Measurements from ENCODE around the gene TNFRSF1B.

The TNFRSF1B gene

DNA sequence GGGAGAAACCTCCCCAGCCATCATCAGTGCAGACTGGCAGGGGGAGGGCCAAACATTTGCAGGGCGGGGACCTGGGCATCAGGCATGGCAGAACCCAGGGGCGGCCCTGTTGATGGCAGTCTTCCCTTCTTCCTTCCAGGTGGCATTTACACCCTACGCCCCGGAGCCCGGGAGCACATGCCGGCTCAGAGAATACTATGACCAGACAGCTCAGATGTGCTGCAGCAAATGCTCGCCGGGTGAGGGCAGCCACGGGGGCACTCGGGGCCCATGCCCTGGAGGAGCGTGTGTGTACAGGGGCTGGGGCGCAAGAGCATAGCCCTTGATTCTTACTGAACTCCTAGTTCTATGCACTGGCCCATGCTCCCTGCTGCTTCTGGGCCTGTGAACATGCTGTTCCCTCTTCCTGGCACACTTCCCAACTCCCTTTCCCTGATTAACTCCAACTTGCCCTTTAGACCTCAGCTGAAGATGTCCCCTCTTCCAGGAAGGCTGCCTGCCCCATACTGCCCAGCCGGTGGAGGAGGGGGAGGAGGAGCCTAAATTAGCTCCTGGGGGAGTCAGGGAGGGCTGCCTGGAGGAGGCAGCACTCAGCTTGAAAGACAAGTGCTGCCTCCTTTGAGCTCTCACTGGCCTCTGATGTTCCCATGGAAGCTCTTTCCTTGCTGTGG is 22.0 kb downstream of the TNFRSF1B start:
- DNase-seq (ENCODE audit: extremely low read depth, low read depth), result no peak
- TF ChIP-seq CTCF (IDR thresholded peaks at IDR 0.05; ENCODE audit: low read depth, low read length), result no peak

- no peak for TF ChIP-seq CTCF (IDR thresholded peaks at IDR 0.05; ENCODE audit: low read depth, low read length)
- DNase-seq (ENCODE audit: extremely low read depth, low read depth), result no peak
These were observed 22.5 kb downstream of the TNFRSF1B start for GRCh38 chr1:12189328-12189682.

GRCh38 chr1:12191242-12192032 is 24.6 kb downstream of the TNFRSF1B start:
- no peak for TF ChIP-seq CTCF (IDR thresholded peaks at IDR 0.05; ENCODE audit: low read depth, low read length)

DNA sequence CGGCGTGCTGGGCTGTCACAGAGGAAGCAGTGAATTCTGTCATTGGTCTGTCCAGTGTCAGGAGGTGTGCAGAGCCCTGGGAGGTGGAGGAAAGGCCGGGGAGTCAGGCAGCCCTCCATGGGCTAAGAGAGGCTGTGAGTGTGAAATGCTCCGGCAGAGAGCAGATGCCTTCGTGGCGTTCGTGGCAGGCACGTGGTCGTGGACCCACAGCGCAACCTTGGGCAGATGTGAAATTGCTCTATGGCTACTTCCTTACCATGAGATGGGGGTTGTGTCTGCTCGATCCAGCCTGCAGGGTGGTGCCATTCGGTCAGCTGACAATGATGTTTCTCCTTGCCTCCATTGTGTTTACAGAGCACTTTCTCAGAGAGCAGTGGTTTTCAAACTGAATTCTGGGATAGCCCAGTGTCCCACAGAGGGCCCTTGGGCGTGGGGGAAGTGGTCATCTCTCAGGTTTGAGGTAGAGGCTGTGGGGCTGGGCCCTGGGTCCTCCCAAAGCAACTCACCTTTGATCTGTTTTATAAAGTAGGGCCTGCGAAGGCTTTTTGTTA is 27.9 kb downstream of the TNFRSF1B start:
- DNase-seq (ENCODE audit: extremely low read depth, low read depth), result no peak
- TF ChIP-seq CTCF (IDR thresholded peaks at IDR 0.05; ENCODE audit: low read depth, low read length), result no peak

More at GRCh38 chr1:12191242-12192032, 24.6 kb downstream of the TNFRSF1B start:
- no peak for DNase-seq (ENCODE audit: extremely low read depth, low read depth)

DNA sequence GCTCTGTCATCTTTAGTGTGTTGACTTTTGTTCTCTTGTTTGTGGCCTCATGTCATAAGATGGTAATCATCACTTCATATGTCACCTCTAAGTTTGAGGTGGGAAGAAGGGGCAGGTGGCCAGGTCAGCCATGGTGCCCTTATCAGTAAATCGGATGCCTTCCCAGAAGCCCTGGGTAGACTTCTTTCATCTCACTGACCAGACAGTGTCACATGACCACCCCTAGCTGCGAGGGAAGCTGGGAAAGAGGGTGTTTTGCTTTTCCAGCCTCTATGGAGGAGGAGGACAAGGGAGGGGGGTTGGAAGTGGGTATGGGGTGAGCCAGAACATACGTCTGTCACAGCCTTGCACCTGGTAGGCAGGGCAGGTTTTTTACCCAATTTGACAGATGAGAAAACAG is 28.6 kb downstream of the TNFRSF1B start:
- TF ChIP-seq CTCF (IDR thresholded peaks at IDR 0.05; ENCODE audit: low read depth, low read length), result no peak
- no peak for DNase-seq (ENCODE audit: extremely low read depth, low read depth)

DNA sequence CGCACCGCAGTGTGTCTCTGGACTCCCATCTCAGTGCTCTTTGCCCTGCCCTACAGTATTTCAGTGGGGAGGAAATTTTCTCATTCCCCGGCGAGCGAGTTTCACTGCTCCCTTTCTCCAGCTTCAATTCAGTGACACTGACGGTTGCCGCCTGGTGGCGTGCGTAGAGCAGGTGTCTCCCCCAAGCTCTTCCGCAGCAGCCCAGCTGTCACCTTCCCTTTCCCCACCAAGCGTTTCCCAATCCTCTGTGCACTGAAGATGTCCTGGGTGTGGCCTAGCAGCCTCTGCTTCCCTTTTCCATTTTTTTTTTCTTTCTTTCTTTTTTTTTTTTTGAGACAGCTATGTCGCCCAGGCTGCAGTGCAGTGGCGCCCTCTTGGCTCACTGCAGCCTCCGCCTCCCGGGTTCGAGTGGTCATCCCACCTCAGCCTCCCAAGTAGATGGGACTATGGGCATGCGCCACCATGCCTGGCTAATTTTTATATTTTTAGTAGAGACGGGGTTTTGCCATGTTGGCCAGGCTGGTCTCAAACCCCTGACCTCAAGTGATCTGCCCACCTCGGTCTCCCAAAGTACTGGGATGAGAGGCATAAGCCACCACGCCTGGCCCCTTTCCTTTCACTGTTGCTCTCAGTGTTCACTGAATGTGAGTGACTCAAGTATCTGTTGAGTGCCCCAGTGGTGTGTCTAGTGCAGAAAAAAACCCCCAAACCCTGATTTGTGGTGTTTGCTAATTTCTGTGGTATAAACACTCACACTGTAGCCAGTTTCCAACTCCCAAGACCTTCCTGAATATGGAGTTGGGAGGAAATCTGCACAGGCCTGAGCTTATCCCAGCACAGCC is 30.1 kb downstream of the TNFRSF1B start:
- TF ChIP-seq CTCF (IDR thresholded peaks at IDR 0.05; ENCODE audit: low read depth, low read length), result no peak; the same call in 1 of the 2 replicates
- DNase-seq (ENCODE audit: extremely low read depth, low read depth), result no peak
